IMR-90 (cell line): ENCODE measurements around the gene GABRA4. TPM values are rescaled to one million over a fixed set of nuclear protein-coding genes. Genes with fewer than 3 reads are reported as not detected.

ENCODE experiments used
- ATAC-seq: fragments of 200-7000 bp; cut with Tn5 transposase; 2 replicates; pipeline ENCODE4 v1.9.1; 2020; ENCODE audit warnings: low read depth, mild to moderate bottlenecking, moderate library complexity
- BruUV-seq: library from RNA; stranded (reverse); fragments of 400-500 nt; replicated peaks from 2 replicates; lab custom pipeline; 2021; lab: Mats Ljungman, UMichigan
- CTCF ChIA-PET: fragments of 300-600 bp; formaldehyde crosslinking; extraction: SDS; loops from one replicate; lab custom pipeline; 2021; ENCODE audit warnings: antibody characterized with exemption; lab: Yijun Ruan, JAX
- POLR2A ChIA-PET: fragments of 300-600 bp; sonication (Branson Sonifier 250); formaldehyde crosslinking; loops from one replicate; lab custom pipeline; 2022; ENCODE audit warnings: antibody characterized with exemption; ENCODE audit not compliant: unreplicated experiment; lab: Charles Lee
- DNase-seq: peaks from one replicate; pipeline ENCODE4 v3.0.0; 2013
- H2AFZ ChIP-seq: replicated peaks from 2 replicates; pipeline ENCODE3; 2013; ENCODE audit warnings: low read length, mild to moderate bottlenecking; ENCODE audit not compliant: poor library complexity
- H2AK5ac ChIP-seq: 2 replicates; pipeline ENCODE4 v1.6.1; 2013; ENCODE audit warnings: low read depth, low read length, inconsistent platforms
- H2AK9ac ChIP-seq: replicated peaks from 2 replicates; pipeline ENCODE3; 2013; ENCODE audit warnings: mild to moderate bottlenecking, low read depth, low read length, moderate library complexity; ENCODE audit not compliant: poor library complexity
- H2BK120ac ChIP-seq: 2 replicates; pipeline ENCODE4 v1.6.1; 2013; ENCODE audit warnings: low read depth, low read length, inconsistent platforms
- H2BK15ac ChIP-seq: 3 replicates; pipeline ENCODE4 v1.6.1; 2013; ENCODE audit warnings: low read depth, low read length, inconsistent platforms
- H2BK20ac ChIP-seq: 2 replicates; pipeline ENCODE4 v1.6.1; 2013; ENCODE audit warnings: low read depth, mild to moderate bottlenecking, inconsistent platforms, low read length, moderate library complexity
- H2BK5ac ChIP-seq: 2 replicates; pipeline ENCODE4 v1.6.1; 2013; ENCODE audit warnings: mild to moderate bottlenecking, low read depth, low read length, inconsistent platforms; ENCODE audit not compliant: poor library complexity, severe bottlenecking
- H3K14ac ChIP-seq: replicated peaks from 2 replicates; pipeline ENCODE4 v1.6.1; 2013; ENCODE audit warnings: low read depth, low read length, inconsistent platforms
- H3K18ac ChIP-seq: 2 replicates; pipeline ENCODE4 v1.6.1; 2013; ENCODE audit warnings: low read depth, low read length, control low read depth
- H3K23ac ChIP-seq: 2 replicates; pipeline ENCODE4 v1.6.1; 2013; ENCODE audit warnings: low read depth, low read length, inconsistent platforms
- H3K27ac ChIP-seq: 2 replicates; pipeline ENCODE4 v1.5.1; 2013; ENCODE audit warnings: mild to moderate bottlenecking, control low read depth, low read length; ENCODE audit not compliant: insufficient read depth
- H3K27me3 ChIP-seq: 2 replicates; pipeline ENCODE4 v1.6.1; 2013; ENCODE audit warnings: low read length; ENCODE audit not compliant: control insufficient read depth, insufficient read depth
- H3K36me3 ChIP-seq: 2 replicates; pipeline ENCODE4 v1.6.1; 2013; ENCODE audit warnings: low read length, mixed read lengths; ENCODE audit not compliant: control insufficient read depth, insufficient read depth
- H3K4ac ChIP-seq: 2 replicates; pipeline ENCODE4 v1.6.1; 2013; ENCODE audit warnings: low read depth, low read length, inconsistent platforms
- H3K4me1 ChIP-seq: 2 replicates; pipeline ENCODE4 v1.6.1; 2013; ENCODE audit warnings: low read length, mixed read lengths; ENCODE audit not compliant: control insufficient read depth, insufficient read depth
- H3K4me2 ChIP-seq: 2 replicates; pipeline ENCODE4 v1.6.1; 2013; ENCODE audit warnings: low read depth, mild to moderate bottlenecking, control low read depth, low read length, moderate library complexity
- H3K4me3 ChIP-seq: 2 replicates; pipeline ENCODE4 v1.5.1; 2013; ENCODE audit warnings: low read depth, mild to moderate bottlenecking, control low read depth, low read length, moderate library complexity; ENCODE audit not compliant: insufficient read depth
- H3K56ac ChIP-seq: 2 replicates; pipeline ENCODE4 v1.6.1; 2013; ENCODE audit warnings: low read length, inconsistent platforms; ENCODE audit not compliant: insufficient read depth; ENCODE audit errors: extremely low read depth
- H3K79me1 ChIP-seq, 2 experiments: 2 replicates each; pipeline ENCODE4 v1.6.1; 2013; ENCODE audit warnings: low read length in 2 of 2, inconsistent platforms in 1 of 2, low read depth in 1 of 2
- H3K9ac ChIP-seq: 2 replicates; pipeline ENCODE4 v1.6.1; 2013; ENCODE audit warnings: low read depth, low read length, control low read depth
- H3K9me1 ChIP-seq: 2 replicates; pipeline ENCODE4 v1.6.1; 2013; ENCODE audit warnings: low read length, inconsistent platforms; ENCODE audit not compliant: insufficient read depth
- H3K9me3 ChIP-seq: 2 replicates; pipeline ENCODE4 v1.6.1; 2013; ENCODE audit warnings: low read length; ENCODE audit not compliant: control insufficient read depth, insufficient read depth
- H4K20me1 ChIP-seq: 2 replicates; pipeline ENCODE4 v1.6.1; 2013; ENCODE audit warnings: low read length, inconsistent platforms; ENCODE audit not compliant: insufficient read depth
- H4K5ac ChIP-seq: 2 replicates; pipeline ENCODE4 v1.6.1; 2013; ENCODE audit warnings: mild to moderate bottlenecking, low read depth, low read length, control low read depth
- H4K8ac ChIP-seq, 2 experiments: 2 replicates each; pipeline ENCODE4 v1.6.1; 2013; ENCODE audit warnings: low read depth in 2 of 2, low read length in 2 of 2, control low read depth in 1 of 2, inconsistent platforms in 1 of 2
- H4K91ac ChIP-seq: 2 replicates; pipeline ENCODE4 v1.6.1; 2013; ENCODE audit warnings: low read depth, low read length, inconsistent platforms; ENCODE audit not compliant: insufficient read depth
- CTCF ChIP-seq: conservative IDR thresholded peaks from 2 replicates; pipeline ENCODE4 v1.5.1; 2012; ENCODE audit warnings: mild to moderate bottlenecking, low read depth, low read length, improper control_type of control experiment
- MAZ ChIP-seq: IDR thresholded peaks from 2 replicates; pipeline ENCODE4 v1.6.1; 2012; ENCODE audit warnings: low read depth, mild to moderate bottlenecking, low read length, improper control_type of control experiment, moderate library complexity, borderline replicate concordance
- POLR2A ChIP-seq: IDR thresholded peaks from 2 replicates; pipeline ENCODE4 v1.6.1; 2012; ENCODE audit warnings: mild to moderate bottlenecking, low read depth, low read length
- RAD21 ChIP-seq: IDR thresholded peaks from 2 replicates; pipeline ENCODE4 v1.6.1; 2012; ENCODE audit warnings: low read length, improper control_type of control experiment
- RCOR1 ChIP-seq: IDR thresholded peaks from 2 replicates; pipeline ENCODE4 v1.6.1; 2012; ENCODE audit warnings: mild to moderate bottlenecking, low read length, improper control_type of control experiment; ENCODE audit not compliant: insufficient replicate concordance
- SMC3 ChIP-seq: fragments of 150-350 bp; IDR thresholded peaks from 2 replicates; pipeline ENCODE4 v1.6.1; 2016; ENCODE audit warnings: low read depth, mild to moderate bottlenecking, antibody characterized with exemption, low read length, moderate library complexity
- WGBS, 2 experiments: methylation state at CpG; one replicate each; pipeline versions ENCODE4 v1.1.5 to v1.1.7; 2013; ENCODE audit warnings: missing lambda C conversion rate in 2 of 2; ENCODE audit not compliant: insufficient read length in 1 of 2; ENCODE audit errors: extremely low coverage in 2 of 2; 5-methylcytosine and 5-hydroxymethylcytosine counted together
- dilution Hi-C: fragments of 300-500 bp; cut with HindIII; formaldehyde crosslinking; loops from one replicate; pipeline ENCODE4 v1.14.3; 2018; ENCODE audit warnings: low sequenced_read_pairs; ENCODE audit not compliant: unreplicated experiment
- in situ Hi-C: fragments of 300-500 bp; cut with MboI; formaldehyde crosslinking; loops from 3 replicates; pipeline ENCODE4 v1.14.3; 2019; ENCODE audit warnings: low sequenced_read_pairs, inconsistent platforms, mixed read lengths
- intact Hi-C: fragments of 100-400 bp; cut with micrococcal nuclease; formaldehyde crosslinking; loops from 2 replicates; pipeline ENCODE4 v1.10.0; 2022
- polyA plus RNA-seq, 3 experiments: library from polyadenylated mRNA; depleted of rRNA; stranded (reverse); fragments of >200 nt; gene quantifications; 2 replicates each; pipeline ENCODE4 v1.2.3, GENCODE V29; 2012; ENCODE audit warnings: low replicate concordance in 1 of 3
- total RNA-seq: library from RNA; depleted of rRNA; stranded (reverse); fragments of >200 nt; gene quantifications from 2 replicates; pipeline ENCODE4 v1.2.3, GENCODE V29; 2012

The GABRA4 gene
- total and polyA plus RNA-seq, 2 of the 4 experiments (the other 2 are of a cell fraction): 1.1 to 1.8 TPM

GRCh38 chr4:47002580-47002979, 9.2 kb upstream of the GABRA4 start:
- Histone ChIP-seq H3K79me1 (no peaks in the 10 kb centered on the region), H3K9me1 (no peaks in the 10 kb centered on the region), H4K91ac (no peak overlapping the region), H3K4me1 (no peaks in the 10 kb centered on the region), H3K36me3 (no peaks in the 10 kb centered on the region), H4K20me1 (no peaks in the 10 kb centered on the region), H3K9me3 (no peaks in the 10 kb centered on the region), H3K27me3 (no peaks in the 10 kb centered on the region), H2BK120ac (no peak overlapping the region), H2BK15ac (no peak overlapping the region), H3K56ac (no peak overlapping the region), H3K27ac (no peak overlapping the region), H2BK20ac (no peak overlapping the region), H3K18ac (no peak overlapping the region), H2AK5ac (no peak overlapping the region), H4K8ac (no peak overlapping the region), H3K4me2 (no peak overlapping the region), H2BK5ac (no peak overlapping the region), H3K9ac (no peak overlapping the region), H3K4me3 (no peak overlapping the region), H2AFZ (no peak overlapping the region), H3K23ac (no peak overlapping the region), H3K14ac (no peak overlapping the region), H4K5ac (no peak overlapping the region), H3K4ac (no peak overlapping the region), H2AK9ac (no peak overlapping the region)
- BruUV-seq: no TSS peak
- in situ Hi-C loops: no loop called here
- DNase-seq (peak; percentile 79), ATAC-seq (peak; percentile 97)
- dilution Hi-C loops: no loop called here
- ChIA-PET POLR2A (no interaction called here), CTCF (no interaction called here)
- intact Hi-C loops: loop anchor here (1.0 to 5.0 kb wide), 5 partner anchors 50 to 674 kb away; no protein-coding TSS in a partner anchor
- TF ChIP-seq SMC3: peak; percentile 72
- peak; percentile 64 for TF ChIP-seq RAD21
- TF ChIP-seq MAZ: no peak
- TF ChIP-seq POLR2A: no peak
- peak; percentile 68 for TF ChIP-seq CTCF
- no peak for TF ChIP-seq RCOR1
- no CpG with 5 or more reads among the region's 1 CpG for WGBS, 2 experiments
